ENCODE results near the gene KLHDC8A. TPM values are rescaled to one million over a fixed set of nuclear protein-coding genes. Genes with fewer than 3 reads are reported as not detected.

Gene KLHDC8A
- total and polyA plus RNA-seq, 2 of the 13 experiments (the other 11 are each of a cell fraction or from before 2014, with no cell fraction given), result not detected

DNA sequence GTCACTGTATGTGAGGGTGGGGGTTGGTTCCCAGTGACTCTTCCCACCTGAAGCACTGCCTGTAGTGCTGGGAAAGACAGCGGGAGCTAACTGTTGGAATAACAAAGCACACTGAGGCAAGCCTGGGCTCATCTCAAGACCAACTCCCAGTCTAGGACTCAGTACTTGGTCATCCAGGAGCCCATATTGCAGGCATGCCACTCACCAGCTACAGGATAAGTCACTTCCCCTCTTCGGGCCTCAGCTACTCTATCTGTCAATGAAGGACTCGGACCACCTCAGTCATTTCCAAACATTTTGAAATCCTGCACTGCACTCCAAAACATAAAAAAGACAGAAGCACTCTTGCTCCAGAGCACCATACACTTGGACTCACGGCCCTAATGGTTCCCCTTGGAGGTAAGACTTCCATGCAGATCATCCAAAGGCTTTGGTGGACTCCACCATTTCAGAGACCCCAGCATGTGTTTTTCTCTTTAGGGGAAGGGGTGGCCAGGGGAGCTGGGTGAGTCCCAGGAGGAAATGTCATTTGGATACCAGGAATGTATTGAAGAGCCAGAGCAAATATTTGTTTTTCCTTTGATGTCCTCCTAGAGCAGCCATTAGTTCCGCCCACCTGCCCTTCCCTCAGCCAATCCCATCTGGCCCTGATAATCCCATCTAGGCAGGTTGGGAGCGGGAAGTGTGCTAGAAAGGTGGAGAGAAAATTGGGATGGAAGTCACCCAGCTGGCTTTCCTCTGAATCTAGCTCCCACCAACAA, 38.3 kb downstream of the KLHDC8A start (continued):
- TF ChIP-seq ZNF672 (CRISPR knock-in tag; IDR thresholded peaks at IDR 0.05), result no peak
- TF ChIP-seq IRX3 (CRISPR knock-in tag; IDR thresholded peaks at IDR 0.05; ENCODE audit: borderline replicate concordance, low read depth), result no peak
- no peak for TF ChIP-seq ZNF709 (CRISPR knock-in tag; IDR thresholded peaks at IDR 0.05)
- TF ChIP-seq, protein P1, sequence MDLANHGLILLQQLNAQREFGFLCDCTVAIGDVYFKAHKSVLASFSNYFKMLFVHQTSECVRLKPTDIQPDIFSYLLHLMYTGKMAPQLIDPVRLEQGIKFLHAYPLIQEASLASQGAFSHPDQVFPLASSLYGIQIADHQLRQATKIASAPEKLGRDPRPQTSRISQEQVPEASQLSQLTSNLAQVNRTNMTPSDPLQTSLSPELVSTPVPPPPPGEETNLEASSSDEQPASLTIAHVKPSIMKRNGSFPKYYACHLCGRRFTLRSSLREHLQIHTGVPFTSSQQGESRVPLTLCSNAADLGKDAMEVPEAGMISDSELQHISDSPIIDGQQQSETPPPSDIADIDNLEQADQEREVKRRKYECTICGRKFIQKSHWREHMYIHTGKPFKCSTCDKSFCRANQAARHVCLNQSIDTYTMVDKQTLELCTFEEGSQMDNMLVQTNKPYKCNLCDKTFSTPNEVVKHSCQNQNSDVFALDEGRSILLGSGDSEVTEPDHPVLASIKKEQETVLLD (CRISPR knock-in tag; IDR thresholded peaks at IDR 0.05; ENCODE audit: low read depth), result no peak
- TF ChIP-seq EZH2 (conservative IDR thresholded peaks at IDR 0.05; ENCODE audit: low read depth, low read length), result no peak
- TF ChIP-seq, protein P2, sequence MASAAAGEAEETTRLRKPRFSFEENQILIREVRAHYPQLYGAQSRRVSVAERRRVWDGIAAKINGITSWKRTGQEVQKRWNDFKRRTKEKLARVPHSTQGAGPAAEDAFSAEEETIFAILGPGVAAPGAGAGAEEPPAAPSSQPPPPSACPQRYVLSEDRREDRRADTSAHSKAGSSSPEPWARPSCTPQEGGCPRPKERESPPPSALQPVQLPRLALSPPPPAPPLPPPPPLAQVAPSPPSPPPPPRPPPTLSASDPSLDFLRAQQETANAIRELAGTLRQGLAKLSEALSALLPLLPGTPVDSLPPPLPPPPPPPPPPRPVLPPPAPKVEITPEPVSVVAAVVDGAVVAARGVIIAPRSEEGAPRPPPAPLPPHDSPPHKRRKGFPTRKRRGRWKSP (CRISPR knock-in tag; IDR thresholded peaks at IDR 0.05), result no peak
- TF ChIP-seq, protein P3, sequence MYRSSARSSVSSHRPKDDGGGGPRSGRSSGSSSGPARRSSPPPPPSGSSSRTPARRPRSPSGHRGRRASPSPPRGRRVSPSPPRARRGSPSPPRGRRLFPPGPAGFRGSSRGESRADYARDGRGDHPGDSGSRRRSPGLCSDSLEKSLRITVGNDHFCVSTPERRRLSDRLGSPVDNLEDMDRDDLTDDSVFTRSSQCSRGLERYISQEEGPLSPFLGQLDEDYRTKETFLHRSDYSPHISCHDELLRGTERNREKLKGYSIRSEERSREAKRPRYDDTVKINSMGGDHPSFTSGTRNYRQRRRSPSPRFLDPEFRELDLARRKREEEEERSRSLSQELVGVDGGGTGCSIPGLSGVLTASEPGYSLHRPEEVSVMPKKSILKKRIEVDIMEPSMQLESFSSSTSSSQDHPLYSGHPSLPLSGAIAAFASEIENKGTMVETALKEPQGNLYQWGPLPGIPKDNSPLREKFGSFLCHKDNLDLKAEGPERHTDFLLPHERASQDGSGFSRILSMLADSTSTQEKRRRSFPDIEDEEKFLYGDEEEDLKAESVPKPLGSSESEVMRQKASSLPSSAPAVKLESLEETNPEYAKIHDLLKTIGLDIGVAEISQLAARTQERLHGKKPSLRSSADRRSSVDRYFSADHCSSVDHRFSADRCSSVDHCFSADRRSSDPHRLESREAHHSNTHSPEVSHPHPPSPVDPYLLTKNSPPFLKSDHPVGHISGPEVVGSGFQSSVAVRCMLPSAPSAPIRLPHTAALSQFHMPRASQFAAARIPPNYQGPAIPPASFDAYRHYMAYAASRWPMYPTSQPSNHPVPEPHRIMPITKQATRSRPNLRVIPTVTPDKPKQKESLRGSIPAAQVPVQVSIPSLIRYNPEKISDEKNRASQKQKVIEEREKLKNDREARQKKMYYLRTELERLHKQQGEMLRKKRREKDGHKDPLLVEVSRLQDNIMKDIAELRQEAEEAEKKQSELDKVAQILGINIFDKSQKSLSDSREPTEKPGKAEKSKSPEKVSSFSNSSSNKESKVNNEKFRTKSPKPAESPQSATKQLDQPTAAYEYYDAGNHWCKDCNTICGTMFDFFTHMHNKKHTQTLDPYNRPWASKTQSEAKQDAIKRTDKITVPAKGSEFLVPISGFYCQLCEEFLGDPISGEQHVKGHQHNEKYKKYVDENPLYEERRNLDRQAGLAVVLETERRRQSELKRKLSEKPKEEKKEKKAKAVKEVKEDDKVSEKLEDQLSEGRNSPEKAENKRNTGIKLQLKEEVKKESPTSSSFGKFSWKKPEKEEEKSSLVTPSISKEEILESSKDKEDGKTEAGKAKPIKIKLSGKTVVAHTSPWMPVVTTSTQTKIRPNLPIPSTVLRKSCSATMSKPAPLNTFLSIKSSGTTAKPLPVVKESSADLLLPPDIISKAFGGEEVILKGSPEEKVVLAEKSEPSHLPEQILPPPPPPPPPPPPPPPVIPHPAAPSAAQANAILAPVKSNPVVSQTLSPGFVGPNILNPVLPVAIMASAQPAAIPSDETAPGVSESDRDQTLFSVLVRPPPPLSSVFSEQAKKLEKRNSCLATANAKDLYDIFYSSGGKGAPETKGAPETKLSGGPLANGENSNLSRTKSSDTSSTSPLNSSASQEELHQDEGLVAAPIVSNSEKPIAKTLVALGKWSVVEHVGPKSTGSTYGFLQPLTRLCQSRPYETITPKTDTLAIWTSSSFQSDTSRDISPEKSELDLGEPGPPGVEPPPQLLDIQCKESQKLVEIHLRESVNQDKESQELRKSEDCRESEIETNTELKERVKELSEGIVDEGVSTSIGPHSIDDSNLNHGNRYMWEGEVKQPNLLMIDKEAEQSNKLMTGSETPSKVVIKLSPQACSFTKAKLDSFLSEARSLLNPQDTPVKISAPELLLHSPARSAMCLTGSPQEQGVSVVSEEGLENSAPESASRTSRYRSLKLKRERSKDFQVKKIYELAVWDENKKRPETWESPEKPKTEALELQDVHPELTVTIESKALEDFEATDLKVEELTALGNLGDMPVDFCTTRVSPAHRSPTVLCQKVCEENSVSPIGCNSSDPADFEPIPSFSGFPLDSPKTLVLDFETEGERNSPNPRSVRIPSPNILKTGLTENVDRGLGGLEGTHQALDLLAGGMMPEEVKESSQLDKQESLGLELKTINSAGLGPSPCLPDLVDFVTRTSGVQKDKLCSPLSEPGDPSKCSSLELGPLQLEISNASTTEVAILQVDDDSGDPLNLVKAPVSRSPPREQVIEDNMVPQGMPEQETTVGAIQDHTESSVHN (CRISPR knock-in tag; IDR thresholded peaks at IDR 0.05), result no peak
- TF ChIP-seq, protein P4, sequence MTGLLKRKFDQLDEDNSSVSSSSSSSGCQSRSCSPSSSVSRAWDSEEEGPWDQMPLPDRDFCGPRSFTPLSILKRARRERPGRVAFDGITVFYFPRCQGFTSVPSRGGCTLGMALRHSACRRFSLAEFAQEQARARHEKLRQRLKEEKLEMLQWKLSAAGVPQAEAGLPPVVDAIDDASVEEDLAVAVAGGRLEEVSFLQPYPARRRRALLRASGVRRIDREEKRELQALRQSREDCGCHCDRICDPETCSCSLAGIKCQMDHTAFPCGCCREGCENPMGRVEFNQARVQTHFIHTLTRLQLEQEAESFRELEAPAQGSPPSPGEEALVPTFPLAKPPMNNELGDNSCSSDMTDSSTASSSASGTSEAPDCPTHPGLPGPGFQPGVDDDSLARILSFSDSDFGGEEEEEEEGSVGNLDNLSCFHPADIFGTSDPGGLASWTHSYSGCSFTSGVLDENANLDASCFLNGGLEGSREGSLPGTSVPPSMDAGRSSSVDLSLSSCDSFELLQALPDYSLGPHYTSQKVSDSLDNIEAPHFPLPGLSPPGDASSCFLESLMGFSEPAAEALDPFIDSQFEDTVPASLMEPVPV (CRISPR knock-in tag; IDR thresholded peaks at IDR 0.05), result no peak
- no peak for TF ChIP-seq ZBTB7B (CRISPR knock-in tag; IDR thresholded peaks at IDR 0.05)
- no peak for TF ChIP-seq GPN1 (CRISPR knock-in tag; IDR thresholded peaks at IDR 0.05; ENCODE audit: borderline replicate concordance)
- TF ChIP-seq ZNF24 (IDR thresholded peaks at IDR 0.05), result no peak
- TF ChIP-seq KDM4B (CRISPR knock-in tag; IDR thresholded peaks at IDR 0.05), result no peak
- no peak for TF ChIP-seq ZNF674 (CRISPR knock-in tag; IDR thresholded peaks at IDR 0.05; ENCODE audit: low read depth)
- TF ChIP-seq, protein P5, sequence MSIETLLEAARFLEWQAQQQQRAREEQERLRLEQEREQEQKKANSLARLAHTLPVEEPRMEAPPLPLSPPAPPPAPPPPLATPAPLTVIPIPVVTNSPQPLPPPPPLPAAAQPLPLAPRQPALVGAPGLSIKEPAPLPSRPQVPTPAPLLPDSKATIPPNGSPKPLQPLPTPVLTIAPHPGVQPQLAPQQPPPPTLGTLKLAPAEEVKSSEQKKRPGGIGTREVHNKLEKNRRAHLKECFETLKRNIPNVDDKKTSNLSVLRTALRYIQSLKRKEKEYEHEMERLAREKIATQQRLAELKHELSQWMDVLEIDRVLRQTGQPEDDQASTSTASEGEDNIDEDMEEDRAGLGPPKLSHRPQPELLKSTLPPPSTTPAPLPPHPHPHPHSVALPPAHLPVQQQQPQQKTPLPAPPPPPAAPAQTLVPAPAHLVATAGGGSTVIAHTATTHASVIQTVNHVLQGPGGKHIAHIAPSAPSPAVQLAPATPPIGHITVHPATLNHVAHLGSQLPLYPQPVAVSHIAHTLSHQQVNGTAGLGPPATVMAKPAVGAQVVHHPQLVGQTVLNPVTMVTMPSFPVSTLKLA (IDR thresholded peaks at IDR 0.05), result no peak

All from HepG2 (cell line).